Measurements from ENCODE around the gene GTF2A2.
"Not testable (repeated sequence)": the region's sequence is repeated elsewhere in the genome, so short reads cannot be mapped to it uniquely, and the experiment has no call there.

Gene GTF2A2, protein sequence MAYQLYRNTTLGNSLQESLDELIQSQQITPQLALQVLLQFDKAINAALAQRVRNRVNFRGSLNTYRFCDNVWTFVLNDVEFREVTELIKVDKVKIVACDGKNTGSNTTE

DNA sequence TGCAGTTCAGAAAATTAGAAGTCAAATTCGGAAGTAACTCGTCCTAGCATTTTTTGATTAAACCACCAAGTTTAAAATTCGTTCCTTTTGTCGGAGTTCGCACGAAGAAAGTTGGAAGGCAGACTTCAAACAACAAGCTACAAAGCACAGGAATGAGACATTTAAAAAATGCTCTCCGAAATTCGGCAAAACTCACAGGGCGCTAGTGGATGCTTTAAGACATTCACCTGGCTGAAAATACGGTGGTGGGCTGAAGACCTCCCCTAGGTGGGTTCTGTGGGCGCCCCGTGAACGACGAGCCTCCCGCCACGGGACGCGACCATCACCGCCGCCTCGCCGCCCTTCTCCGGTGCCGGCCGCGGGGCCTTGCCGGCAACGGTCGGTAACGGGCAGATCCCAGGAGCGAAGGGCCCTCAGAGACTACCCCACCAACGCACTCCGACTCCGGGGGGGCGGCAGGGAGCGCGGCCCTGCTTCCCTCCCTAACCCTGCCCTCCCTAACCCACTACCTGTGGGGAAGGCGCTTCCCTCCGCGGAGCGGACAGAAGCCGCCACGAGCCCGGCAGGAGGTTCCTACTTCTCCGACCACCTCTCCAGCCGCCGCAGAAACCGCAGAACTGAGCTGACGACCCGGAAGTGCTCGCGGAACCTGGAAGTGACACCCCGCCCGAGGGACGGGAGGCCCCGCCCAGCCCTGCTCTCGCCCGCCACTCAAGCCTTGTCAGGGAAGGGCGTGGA lies at the start of gene GTF2A2:
TSS of gene GTF2A2 (minus strand) at position 619 of the 738 bp plus-strand sequence. CDS start 5,238 bp downstream, outside the sequence.
- peak; percentile 82 to 86 for DNase-seq (ENCODE audit: low read depth in 2 of 2)

DNA sequence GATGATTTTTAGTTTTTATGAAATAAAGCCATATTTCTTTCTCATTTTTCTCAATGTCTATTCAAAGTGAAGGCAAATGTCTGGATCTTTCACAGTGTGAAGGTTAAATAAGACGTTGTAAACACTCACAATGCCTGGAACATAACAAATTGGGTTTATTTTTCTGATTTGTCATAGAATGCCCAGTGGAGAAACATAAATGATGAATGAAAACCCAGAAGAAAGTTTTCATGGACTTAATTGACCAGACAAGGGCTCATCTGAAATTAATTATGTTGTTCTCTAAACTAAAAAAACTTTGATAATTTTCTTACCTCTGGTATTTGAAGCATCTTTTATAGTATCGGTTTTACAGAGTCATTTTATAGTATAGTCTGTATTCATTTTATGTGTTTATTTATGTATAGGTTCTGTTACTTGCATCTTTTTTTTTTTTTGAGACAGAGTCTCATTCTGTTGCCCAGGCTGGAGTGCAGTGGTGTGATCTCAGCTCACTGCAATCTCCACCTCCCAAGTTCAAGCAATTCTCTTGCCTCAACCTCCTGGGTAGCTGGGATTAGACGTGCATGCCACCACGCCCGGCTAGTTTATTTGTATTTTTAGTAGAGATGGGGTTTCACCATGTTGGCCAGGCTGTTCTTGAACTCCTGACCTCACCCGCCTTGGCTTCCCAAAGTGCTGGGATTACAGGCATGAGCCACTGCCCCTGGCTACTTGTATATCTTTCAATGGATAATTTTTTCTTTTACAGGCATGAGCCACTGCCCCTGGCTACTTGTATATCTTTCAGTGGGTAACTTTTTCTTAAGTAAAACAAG lies 46.9 kb upstream of the GTF2A2 start:
- no peak for DNase-seq (ENCODE audit: low read depth in 2 of 2)

DNA sequence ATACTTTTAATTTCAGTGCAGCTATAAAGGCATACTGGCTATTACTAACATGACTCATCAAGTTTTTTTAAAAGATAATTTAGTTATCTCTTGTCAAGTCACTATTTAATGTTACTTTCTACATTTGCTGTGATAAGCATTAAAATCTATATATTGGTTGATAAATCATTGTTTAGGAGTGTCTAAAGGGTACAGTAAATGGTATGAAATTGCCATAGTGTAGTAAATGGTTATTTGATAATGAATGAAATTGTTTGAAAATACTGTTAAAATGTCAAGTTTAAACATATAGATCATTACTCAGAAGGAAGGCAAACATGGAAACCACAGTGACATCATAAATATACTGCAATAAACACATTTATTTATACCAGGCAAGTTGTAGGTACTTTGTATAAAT lies 45.0 kb upstream of the GTF2A2 start:
- DNase-seq (ENCODE audit: low read depth in 2 of 2): no peak

DNA sequence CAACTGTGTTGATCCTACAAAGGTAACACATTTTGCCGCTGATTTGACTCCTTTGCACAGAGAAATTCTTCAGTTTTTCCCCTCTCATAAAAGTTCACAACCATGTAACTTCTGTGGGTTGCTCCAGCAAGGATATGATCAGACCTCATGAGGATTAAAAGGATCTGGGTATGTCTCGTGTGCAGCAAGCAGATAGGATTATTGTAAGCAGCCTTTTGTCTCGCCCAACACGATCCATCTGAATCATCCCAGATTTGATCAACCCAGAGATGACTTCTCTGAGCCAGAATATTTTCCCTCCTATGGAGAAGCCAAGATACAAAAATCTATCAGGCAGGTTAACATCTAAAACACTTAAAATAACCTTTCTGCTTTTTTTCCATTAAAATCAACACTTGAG lies 44.6 kb upstream of the GTF2A2 start:
- no peak for DNase-seq (ENCODE audit: low read depth in 2 of 2)

DNA sequence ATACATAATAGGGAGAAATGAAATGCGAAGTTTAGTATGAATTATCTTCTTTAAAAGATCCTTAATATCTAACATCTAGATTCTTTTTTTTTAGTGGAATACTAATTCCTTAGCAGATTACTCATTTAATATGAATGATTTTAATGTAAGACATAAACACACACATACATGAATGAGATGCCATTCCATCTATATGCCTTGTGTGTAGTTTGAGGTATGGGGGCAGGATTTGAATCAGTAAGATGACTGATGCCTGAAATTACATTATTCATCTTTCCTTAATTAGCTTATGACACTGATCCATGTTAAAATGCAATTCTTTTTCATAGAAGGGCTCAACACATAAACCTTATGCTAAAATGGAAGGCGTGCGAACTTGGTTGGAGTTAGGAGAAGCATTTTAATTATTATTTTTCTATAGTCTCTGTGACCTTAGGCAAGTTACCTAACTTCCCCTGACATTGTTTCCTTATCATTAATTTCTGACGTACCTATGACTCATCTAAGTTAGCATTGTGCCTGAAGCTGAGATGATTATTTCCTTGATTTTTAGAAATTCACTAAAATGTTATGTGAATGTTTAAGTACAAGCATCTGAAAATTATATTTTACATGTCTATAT lies 42.6 kb upstream of the GTF2A2 start:
- no peak for DNase-seq (ENCODE audit: low read depth in 2 of 2)

DNA sequence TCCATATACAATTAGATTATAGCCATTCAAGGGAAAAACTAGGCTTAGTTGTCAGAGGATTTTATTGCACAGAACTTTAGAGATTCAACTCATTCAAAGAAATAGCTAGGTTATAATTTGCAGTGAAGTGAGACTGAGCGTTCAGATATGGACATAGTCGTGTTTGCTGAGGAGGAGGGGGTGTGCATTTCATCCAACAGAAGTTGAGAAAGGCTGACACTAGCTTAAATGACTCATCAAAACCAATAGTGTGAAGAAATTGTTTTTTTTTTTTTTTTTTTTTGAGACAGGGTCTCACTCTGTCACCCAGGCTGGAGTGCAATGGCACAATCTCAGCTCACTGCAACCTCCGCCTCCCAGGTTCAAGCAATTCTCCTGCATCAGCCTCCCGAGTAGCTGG lies 40.8 kb upstream of the GTF2A2 start:
- DNase-seq (ENCODE audit: low read depth in 2 of 2): not testable (repeated sequence)

DNA sequence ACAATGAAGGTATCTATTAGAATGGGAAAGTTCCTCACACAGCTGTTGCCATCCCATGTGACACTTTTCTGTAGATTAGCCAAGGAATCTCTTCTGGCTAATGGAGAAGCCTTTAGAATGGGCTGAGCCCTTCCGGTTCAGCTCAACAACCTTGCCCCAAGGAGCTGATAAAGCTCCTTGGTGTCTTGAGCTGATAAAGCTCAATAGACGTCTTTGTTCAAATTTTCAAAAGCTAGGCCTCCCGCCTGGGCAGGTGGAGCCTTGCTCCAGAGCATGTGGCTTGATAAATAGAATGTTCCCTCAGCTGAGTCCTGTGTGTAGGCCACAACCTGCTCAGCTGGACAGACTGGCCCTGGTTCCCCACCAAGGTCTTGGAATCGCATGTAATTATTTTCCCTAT lies 39.0 kb upstream of the GTF2A2 start:
- DNase-seq (ENCODE audit: low read depth in 2 of 2): no peak

DNA sequence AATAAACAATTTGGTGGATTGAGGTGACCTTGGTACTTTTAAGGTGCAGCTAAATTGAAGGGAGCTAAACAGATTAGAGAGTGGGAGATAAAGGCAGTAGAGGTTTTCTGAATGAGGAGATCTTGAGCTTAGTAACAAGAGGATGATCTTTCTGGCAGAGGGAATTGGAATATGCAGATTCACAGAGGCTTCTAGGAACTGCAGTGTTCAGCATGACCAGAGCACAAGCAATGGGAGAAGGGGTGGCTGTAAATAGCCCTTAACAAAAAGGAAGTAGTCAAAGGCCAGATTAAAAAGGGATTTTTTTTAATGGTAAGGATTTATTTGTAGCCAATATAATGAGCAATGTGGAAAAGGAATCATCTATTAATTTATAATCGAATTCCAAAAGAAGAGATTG lies 37.5 kb upstream of the GTF2A2 start:
- no peak for DNase-seq (ENCODE audit: low read depth in 2 of 2)

DNA sequence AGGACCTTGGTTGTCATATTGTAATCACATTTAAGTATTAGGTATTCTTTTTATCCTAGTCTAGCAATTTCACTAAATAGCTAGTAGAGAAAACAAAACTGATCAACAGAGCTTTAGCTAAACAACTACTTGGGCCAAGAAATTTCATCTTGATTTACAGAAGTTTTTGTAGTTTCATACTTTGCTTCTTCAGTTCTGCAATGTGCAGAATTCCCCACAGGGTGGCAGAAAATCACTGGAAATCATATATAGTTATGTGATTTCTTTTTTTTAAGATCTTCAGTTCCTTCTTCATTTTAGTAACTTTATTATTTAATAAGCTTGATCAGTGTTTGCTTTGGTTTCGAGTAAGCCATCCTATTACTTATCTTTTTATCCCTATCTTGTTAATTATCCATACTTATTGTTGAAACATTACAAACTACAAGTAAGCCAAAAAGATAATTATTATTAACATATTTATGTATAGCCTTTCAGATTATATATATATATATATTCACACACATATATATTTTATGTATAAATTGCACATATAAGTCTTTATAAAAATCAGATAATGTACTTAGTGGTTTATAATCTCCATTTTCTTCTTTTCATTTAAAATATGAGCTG lies 34.0 kb upstream of the GTF2A2 start:
- DNase-seq (ENCODE audit: low read depth in 2 of 2): peak; percentile 5 to 28

DNA sequence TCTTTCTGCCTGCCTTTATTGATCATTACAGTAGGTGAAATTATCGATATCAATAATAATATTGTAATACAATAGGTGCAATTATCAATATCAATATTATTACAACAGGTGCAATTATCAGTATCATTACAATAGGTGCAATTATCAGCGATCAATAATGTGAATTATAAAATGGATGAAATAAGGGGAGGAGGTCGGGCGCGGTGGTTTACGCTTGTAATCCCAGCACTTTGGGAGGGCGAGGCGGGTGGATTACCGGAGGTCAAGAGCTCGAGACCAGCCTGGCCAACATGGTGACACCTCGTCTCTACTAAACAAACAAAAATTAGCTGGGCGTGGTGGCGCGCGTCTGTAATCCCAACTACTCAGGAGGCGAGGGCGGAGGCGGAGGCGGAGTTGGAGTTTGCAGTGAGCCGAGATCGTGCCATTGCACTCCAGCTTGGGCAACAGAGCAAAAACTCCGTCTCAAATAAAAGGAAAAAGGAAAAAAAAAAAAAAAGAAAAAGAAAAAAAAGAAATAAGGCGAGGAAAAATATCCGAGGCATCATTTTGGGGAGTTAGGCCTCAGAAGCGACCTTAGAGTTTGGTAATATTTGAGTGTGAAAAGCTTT lies 32.4 kb upstream of the GTF2A2 start:
- peak; percentile 25 to 37 for DNase-seq (ENCODE audit: low read depth in 2 of 2)

DNA sequence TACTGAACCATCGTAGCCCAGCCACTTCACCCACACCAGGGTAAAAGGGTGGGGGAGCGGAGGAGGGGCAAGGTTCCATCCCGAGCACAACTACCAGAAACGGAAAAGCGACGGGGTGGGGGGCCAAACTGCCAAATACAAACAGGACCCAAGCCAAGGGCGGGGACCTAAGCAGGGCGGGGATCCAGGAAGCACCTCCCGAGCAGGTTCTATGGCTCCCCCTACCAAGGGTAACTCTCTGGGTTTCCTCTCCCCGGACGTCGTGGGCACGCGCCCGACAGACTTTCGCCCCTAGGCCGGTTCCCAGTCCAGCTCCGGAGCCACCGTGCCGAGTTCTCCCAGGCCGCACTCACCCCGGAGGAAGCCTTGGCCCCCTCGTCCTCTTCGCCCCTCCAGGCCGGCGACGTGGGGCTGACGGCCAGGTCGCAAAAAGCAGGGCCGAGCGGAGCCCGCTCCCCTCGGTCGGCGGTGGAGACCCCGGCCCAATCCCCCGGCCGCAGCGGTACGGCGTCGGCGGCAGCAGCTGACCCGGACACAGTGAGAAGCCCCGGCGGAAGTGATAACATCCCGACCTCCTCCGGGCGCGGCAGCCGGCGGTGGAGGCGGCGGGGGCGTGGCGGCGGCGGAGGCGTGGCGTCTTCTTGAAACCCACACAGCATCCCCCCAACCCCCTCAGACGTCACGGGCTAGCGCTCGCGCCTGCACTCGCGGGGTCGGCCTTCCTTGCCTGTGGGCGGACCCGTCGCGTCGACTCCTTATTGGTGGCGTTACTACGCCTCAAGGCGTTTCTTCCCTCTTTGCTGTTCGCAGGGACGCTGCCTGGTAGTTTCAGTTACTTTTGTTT lies 31.7 kb upstream of the GTF2A2 start, which contains the start of gene BNIP2:
TSS of gene BNIP2 (minus strand) at position 539 of the 844 bp plus-strand sequence. CDS start 6,863 bp downstream, outside the sequence.
- DNase-seq (ENCODE audit: low read depth in 2 of 2): peak; percentile 95 to 96

DNA sequence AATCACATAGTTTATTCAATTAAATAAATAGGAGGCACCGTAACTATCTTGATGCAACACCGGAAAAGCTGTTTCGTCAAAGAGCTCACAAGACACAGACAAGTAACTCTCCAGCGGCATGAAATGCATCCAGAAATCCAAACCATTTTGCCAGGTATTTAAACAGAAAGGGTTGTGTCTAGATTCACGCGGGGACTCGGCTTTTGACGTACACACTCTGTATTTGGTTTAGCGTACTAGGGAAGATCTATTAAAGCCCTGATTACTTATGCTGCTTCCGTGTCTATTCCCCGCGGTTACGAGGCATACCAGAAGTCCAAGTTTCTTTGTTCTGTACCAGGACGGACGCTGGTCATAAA lies 31.1 kb upstream of the GTF2A2 start:
- DNase-seq (ENCODE audit: low read depth in 2 of 2): no peak

DNA sequence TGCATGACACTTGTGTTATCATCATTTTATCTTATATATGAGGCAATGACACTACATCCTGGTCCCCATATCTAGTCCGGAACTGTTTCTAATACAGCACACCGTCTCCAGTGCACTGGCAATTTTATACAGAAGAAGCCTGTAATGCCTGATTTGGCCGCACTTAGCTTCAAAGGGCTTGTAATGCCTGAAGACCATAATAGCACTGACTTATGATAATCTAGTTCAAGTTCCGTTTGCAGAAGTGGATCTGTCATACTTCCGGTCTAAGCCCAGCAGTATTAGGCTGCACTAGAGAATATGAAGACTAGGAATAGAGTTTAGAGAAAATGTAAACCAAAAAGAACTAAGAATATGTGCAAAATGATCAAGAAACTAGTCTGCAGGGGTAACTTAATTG lies 30.5 kb upstream of the GTF2A2 start:
- no peak for DNase-seq (ENCODE audit: low read depth in 2 of 2)

DNA sequence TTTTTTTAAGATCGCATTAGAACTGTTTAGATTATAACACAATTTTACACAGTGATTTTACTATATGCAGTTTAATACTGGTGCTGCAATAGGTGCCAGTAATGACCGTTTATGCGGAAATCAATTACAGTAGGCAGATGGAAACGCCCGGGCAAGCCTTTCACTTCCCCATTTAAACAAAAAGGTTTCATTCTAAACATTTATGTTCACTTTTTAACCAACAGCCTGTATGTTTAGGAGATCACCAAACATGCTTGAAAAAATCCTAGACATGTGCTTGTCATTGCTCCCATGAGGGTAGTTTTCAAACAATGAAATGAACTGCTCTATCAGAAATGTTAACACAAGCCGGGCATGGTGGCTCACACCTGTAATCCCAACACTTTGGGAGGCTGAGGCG lies 29.1 kb upstream of the GTF2A2 start:
- DNase-seq (ENCODE audit: low read depth in 2 of 2): no peak

DNA sequence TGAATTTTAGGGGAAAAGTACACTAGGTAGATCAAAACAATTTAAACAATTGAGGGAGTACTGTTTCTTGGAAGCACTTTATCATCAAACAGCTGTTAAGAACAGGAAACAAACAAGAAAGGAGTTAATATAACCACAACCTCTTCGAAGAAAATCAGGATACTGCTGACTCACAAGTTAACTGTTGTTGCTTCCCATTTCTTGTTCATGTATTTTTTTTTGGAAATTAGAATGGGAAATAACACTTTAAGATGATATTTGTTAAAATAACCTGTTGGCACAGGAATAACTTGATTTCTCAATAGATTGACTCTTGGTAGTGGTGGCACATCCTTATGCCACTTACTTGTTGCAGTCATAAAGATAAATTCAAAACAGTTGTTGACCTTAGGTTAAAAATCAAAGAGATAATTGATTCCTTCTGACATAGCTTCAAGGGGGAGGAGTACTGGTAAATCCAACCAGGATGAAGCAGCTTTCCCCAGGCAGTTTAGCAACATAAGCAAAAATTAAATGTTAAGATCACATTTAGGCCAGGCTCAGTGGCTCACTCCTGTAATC lies 28.5 kb upstream of the GTF2A2 start:
- DNase-seq (ENCODE audit: low read depth in 2 of 2): no peak

DNA sequence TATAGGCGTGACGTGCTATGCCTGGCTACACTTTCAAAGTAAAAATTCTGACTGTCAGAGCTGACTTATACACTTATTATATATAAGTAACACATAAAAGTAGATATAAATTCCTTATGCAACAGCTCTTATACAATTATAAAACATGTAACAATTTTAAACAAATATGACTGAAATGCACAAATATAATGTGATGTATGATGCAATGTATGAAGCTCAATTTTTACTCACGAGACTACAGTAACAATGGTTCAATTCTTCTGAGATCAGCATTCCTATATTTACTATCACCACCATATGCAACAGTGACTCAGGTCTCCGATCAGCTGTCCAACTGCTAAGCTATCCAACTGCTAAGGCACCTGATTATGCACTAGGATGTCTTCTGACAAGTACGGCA lies 23.6 kb upstream of the GTF2A2 start:
- DNase-seq (ENCODE audit: low read depth in 2 of 2): no peak

DNA sequence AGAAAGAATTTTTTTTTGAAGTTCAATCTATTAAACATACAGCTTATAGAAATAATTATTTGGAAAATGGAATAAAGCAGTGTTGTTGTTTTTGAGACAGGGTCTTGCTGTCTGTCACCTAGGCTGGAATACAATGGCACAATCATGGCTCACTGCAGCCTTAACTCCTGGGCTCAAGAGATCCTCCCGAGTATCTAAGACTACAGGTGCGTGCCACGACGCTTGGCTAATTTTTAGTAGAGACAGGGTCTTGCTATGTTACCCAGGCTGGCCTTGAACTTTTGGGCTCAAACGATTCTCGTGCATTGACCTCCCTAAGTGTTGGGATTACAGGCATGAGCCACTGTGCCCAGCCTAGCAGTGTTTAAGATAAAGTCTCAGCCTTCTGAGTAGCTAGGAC lies 23.0 kb upstream of the GTF2A2 start:
- no peak for DNase-seq (ENCODE audit: low read depth in 2 of 2)

DNA sequence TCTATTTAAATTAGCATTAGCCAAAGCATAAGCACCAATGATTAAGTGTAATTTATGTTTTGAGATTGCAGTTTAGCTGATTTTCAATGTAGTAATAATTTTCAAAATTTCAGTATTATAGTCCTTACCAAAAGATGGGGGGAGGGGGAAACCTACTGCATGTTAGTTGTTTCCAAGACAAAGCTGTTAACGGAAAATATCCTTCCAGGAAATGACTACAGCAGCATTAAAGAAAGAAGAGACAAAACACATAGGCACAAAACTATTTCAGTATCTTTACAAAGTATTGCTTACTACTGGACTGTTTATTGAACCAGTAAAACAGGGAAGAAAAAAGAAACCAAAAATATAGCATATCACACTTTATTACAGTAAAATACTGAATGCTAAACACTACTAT lies 21.3 kb upstream of the GTF2A2 start:
- no peak for DNase-seq (ENCODE audit: low read depth in 2 of 2)

DNA sequence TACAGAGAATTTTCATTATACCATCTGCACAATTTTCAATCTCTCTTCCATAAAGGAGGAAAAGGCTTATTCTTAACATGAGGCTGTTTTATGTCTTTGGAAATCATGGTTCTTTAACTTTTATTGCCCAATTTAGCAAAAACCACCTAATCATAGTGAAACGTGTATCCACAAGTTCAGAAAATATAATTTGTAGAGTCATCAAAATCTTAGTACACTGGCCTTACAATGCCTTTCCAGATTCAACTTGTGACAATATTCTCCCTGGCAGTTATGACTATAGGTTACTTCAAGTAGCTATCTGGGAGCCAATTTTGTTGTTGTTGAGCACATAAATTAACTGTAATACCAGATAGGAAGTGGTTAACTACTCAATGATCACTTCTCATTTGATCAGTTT lies 20.9 kb upstream of the GTF2A2 start:
- DNase-seq (ENCODE audit: low read depth in 2 of 2): no peak

DNA sequence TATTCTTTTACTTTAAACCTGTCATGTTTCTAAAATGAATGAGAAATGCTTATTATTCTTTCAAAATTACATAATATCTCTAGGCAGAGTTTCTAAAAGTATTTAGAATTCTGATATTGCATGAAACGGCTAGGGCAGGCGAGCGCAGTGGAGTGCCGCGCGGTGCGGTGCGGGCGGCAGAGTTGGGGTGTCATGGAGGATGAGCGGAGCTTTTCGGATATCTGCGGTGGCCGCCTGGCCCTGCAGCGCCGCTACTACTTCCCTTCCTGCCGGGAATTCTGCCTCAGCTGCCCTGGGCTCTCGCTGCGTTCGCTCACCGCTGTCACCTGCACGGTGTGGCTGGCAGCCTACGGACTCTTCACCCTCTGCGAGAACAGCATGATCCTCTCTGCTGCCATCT lies 19.2 kb upstream of the GTF2A2 start:
- DNase-seq (ENCODE audit: low read depth in 2 of 2): no peak

Measured in stimulated activated CD4-positive, alpha-beta T cell treated with anti-CD3 and anti-CD28 coated beads, Interleukin-1b, Interleukin-23, amount 100 ng/mL, for 4 hours (primary cell).